ENCODE results near the gene HDGFL1. TPM values are rescaled to one million over a fixed set of nuclear protein-coding genes. Genes with fewer than 3 reads are reported as not detected.

HDGFL1 gene
- polyA plus RNA-seq, 2 of the 4 experiments (the other 2 are of a cell fraction): not detected

DNA sequence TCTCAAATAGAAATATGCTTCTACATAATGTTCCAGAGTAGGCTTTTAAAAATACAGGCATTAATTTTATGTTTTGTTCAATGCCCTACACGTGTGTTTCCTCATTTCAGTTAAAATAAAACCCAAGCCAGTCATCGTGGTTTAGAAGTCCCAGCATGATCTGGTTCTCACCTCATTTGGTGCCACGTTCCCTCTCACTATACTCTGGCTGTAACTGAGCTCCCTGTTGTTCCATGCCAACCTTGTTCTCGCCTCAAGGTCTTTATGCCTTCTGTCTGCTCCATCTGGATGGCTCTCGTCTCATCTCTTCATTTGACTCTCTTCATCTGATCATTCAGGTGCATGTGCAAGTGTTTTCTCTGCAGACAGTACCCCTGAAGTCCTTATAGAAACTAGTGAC, 32.6 kb downstream of the HDGFL1 start:
- Histone ChIP-seq H3K4me1 (peaks cover 21% of the 10 kb centered on the region; the same call in 2 of the 3 replicates), H3K4me3 (no peak overlapping the region), H3K27ac (no peak overlapping the region), H3K4me2 (no peak overlapping the region), H3K9me3 (peaks cover 5% of the 10 kb centered on the region; the same call in 1 of the 3 replicates)
- FAIRE-seq (no peak), DNase-seq (ENCODE audit: low read depth in 1 of 2, low spot score in 1 of 2) (no peak), ATAC-seq (no peak)
- POLR2A ChIA-PET: no interaction called here
- 71% methylated on average over 5 of the region's 5 CpGs for WGBS (ENCODE audit: missing lambda C conversion rate)
- TF ChIP-seq TFCP2L1 (CRISPR knock-in tag; IDR thresholded peaks at IDR 0.05) (no peak), GATA3 (IDR thresholded peaks at IDR 0.05; ENCODE audit: borderline replicate concordance) (no peak), CHD2 (IDR thresholded peaks at IDR 0.05; ENCODE audit: low read length, partially characterized antibody) (no peak), RARB (CRISPR knock-in tag; IDR thresholded peaks at IDR 0.05) (no peak), RAD21 (conservative IDR thresholded peaks at IDR 0.05 in 1 of 2, IDR thresholded peaks at IDR 0.05 in 1 of 2) (no peak), NFE2L2 (conservative IDR thresholded peaks at IDR 0.05; ENCODE audit: low read length) (no peak), KDM5A (IDR thresholded peaks at IDR 0.05) (no peak), CBX8 (IDR thresholded peaks at IDR 0.05) (no peak), RCOR1 (IDR thresholded peaks at IDR 0.05; ENCODE audit: low read depth, low read length) (no peak), POLR2AphosphoS2 (conservative IDR thresholded peaks at IDR 0.05; ENCODE audit: low read length) (no peak), HOXB5 (CRISPR knock-in tag; IDR thresholded peaks at IDR 0.05) (no peak), RFX5 (IDR thresholded peaks at IDR 0.05) (no peak), POLR2A (IDR thresholded peaks at IDR 0.05; ENCODE audit: low read length) (no peak), EHF (CRISPR knock-in tag; IDR thresholded peaks at IDR 0.05) (no peak), PHF8 (IDR thresholded peaks at IDR 0.05; ENCODE audit: borderline replicate concordance, low read depth) (no peak), ZFP36 (IDR thresholded peaks at IDR 0.05; ENCODE audit: borderline replicate concordance, partially characterized antibody) (no peak)
- TF ChIP-seq, protein P1, sequence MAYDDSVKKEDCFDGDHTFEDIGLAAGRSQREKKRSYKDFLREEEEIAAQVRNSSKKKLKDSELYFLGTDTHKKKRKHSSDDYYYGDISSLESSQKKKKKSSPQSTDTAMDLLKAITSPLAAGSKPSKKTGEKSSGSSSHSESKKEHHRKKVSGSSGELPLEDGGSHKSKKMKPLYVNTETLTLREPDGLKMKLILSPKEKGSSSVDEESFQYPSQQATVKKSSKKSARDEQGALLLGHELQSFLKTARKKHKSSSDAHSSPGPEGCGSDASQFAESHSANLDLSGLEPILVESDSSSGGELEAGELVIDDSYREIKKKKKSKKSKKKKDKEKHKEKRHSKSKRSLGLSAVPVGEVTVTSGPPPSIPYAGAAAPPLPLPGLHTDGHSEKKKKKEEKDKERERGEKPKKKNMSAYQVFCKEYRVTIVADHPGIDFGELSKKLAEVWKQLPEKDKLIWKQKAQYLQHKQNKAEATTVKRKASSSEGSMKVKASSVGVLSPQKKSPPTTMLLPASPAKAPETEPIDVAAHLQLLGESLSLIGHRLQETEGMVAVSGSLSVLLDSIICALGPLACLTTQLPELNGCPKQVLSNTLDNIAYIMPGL (CRISPR knock-in tag; IDR thresholded peaks at IDR 0.05; ENCODE audit: borderline replicate concordance): no peak
- TF ChIP-seq, protein P2, sequence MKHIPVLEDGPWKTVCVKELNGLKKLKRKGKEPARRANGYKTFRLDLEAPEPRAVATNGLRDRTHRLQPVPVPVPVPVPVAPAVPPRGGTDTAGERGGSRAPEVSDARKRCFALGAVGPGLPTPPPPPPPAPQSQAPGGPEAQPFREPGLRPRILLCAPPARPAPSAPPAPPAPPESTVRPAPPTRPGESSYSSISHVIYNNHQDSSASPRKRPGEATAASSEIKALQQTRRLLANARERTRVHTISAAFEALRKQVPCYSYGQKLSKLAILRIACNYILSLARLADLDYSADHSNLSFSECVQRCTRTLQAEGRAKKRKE (CRISPR knock-in tag; IDR thresholded peaks at IDR 0.05; ENCODE audit: low read depth): no peak
- TF ChIP-seq, protein P3, sequence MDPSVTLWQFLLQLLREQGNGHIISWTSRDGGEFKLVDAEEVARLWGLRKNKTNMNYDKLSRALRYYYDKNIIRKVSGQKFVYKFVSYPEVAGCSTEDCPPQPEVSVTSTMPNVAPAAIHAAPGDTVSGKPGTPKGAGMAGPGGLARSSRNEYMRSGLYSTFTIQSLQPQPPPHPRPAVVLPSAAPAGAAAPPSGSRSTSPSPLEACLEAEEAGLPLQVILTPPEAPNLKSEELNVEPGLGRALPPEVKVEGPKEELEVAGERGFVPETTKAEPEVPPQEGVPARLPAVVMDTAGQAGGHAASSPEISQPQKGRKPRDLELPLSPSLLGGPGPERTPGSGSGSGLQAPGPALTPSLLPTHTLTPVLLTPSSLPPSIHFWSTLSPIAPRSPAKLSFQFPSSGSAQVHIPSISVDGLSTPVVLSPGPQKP (IDR thresholded peaks at IDR 0.05; ENCODE audit: low read depth, low read length): no peak
- CTCF ChIA-PET: no interaction called here

DNA sequence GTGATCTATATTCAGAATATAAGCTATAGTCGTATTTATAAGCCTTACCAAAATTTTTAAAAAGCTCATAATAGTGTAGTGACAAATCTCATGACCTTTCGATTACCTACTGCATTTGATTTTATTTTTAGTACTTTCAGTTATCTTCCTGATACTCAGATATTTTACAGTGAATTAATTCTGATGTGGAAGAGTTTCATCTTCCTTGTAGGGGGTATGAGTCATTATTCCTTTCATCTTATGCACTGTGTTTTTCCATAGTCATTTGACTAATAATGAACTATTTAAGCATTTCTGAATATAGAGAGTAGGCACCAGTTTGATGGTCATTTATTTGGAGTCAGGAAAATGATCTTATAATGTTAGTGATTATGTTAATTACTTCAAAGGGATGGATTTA, 36.4 kb downstream of the HDGFL1 start:
- ChIA-PET POLR2A (no interaction called here), CTCF (no interaction called here)
- DNase-seq (ENCODE audit: low read depth in 1 of 2, low spot score in 1 of 2) (no peak), ATAC-seq (no peak), FAIRE-seq (no peak)
- peaks cover 5% of the 10 kb centered on the region; the same call in 1 of the 3 replicates for H3K9me3 ChIP-seq
- no peaks in the 10 kb centered on the region; the same call in 2 of the 3 replicates for H3K4me1 ChIP-seq
- whole genome bisulfite sequencing (ENCODE audit: missing lambda C conversion rate): 49% methylated on average over 2 of the region's 2 CpGs
- TF ChIP-seq CBX2 (IDR thresholded peaks at IDR 0.05; ENCODE audit: borderline replicate concordance, low read depth) (no peak), PHF8 (IDR thresholded peaks at IDR 0.05; ENCODE audit: borderline replicate concordance, low read depth) (no peak), ZFP36 (IDR thresholded peaks at IDR 0.05; ENCODE audit: borderline replicate concordance, partially characterized antibody) (no peak), RCOR1 (IDR thresholded peaks at IDR 0.05; ENCODE audit: low read depth, low read length) (no peak), MAFK (IDR thresholded peaks at IDR 0.05; ENCODE audit: partially characterized antibody) (no peak), EP300 (IDR thresholded peaks at IDR 0.05) (no peak), ESRRA (IDR thresholded peaks at IDR 0.05; ENCODE audit: borderline replicate concordance, low read length) (no peak), POLR2A (IDR thresholded peaks at IDR 0.05; ENCODE audit: low read length) (no peak), HOXB5 (CRISPR knock-in tag; IDR thresholded peaks at IDR 0.05) (no peak), ZC3H11A (IDR thresholded peaks at IDR 0.05) (no peak), NR3C1 (IDR thresholded peaks at IDR 0.05) (no peak), EHMT2 (IDR thresholded peaks at IDR 0.05; ENCODE audit: low read depth) (no peak), RNF2 (IDR thresholded peaks at IDR 0.05; ENCODE audit: borderline replicate concordance, low read depth) (no peak), SMC3 (IDR thresholded peaks at IDR 0.05) (no peak)
- TF ChIP-seq, protein P4, sequence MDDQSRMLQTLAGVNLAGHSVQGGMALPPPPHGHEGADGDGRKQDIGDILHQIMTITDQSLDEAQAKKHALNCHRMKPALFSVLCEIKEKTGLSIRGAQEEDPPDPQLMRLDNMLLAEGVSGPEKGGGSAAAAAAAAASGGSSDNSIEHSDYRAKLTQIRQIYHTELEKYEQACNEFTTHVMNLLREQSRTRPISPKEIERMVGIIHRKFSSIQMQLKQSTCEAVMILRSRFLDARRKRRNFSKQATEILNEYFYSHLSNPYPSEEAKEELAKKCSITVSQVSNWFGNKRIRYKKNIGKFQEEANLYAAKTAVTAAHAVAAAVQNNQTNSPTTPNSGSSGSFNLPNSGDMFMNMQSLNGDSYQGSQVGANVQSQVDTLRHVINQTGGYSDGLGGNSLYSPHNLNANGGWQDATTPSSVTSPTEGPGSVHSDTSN (IDR thresholded peaks at IDR 0.05): no peak
- TF ChIP-seq, protein P5, sequence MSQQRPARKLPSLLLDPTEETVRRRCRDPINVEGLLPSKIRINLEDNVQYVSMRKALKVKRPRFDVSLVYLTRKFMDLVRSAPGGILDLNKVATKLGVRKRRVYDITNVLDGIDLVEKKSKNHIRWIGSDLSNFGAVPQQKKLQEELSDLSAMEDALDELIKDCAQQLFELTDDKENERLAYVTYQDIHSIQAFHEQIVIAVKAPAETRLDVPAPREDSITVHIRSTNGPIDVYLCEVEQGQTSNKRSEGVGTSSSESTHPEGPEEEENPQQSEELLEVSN (IDR thresholded peaks at IDR 0.05; ENCODE audit: borderline replicate concordance, low read depth): no peak
- TF ChIP-seq, protein P6, sequence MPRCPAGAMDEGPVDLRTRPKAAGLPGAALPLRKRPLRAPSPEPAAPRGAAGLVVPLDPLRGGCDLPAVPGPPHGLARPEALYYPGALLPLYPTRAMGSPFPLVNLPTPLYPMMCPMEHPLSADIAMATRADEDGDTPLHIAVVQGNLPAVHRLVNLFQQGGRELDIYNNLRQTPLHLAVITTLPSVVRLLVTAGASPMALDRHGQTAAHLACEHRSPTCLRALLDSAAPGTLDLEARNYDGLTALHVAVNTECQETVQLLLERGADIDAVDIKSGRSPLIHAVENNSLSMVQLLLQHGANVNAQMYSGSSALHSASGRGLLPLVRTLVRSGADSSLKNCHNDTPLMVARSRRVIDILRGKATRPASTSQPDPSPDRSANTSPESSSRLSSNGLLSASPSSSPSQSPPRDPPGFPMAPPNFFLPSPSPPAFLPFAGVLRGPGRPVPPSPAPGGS (IDR thresholded peaks at IDR 0.05): no peak
- H3K4me3 ChIP-seq: no peak overlapping the region
- 0 out of 3 replicates have a peak overlapping the region, but pooled peaks have one; percentile 4 for H3K4me2 ChIP-seq
- no peak overlapping the region for H3K27ac ChIP-seq
